HG02885 (cell line): Measurements from ENCODE around the gene HEYL.

Experiments
- ATAC-seq: cut with Tn5 transposase; IDR thresholded peaks from one replicate; pipeline ENCODE4 v1.9.1; 2021; ENCODE audit warnings: mild to moderate bottlenecking; ENCODE audit not compliant: unreplicated experiment, poor library complexity

The HEYL gene

GRCh38 chr1:39668111-39668510 lies 28.7 kb upstream of the HEYL start:
- ATAC-seq: no peak

- ATAC-seq: peak; percentile 90
Measured at GRCh38 chr1:39666772-39667171, 27.3 kb upstream of the HEYL start.

- no peak for ATAC-seq
Measured at GRCh38 chr1:39663559-39663958, 24.1 kb upstream of the HEYL start.

- ATAC-seq: no peak
Measured at GRCh38 chr1:39662861-39663260, 23.4 kb upstream of the HEYL start.

- ATAC-seq: no peak
Measured at GRCh38 chr1:39659538-39659937, 20.1 kb upstream of the HEYL start.

GRCh38 chr1:39659110-39659509 lies 19.7 kb upstream of the HEYL start:
- ATAC-seq: no peak

- ATAC-seq: peak; percentile 51
Measured at GRCh38 chr1:39657923-39658485, 18.6 kb upstream of the HEYL start.

- ATAC-seq: no peak
Measured at GRCh38 chr1:39657402-39657801, 18.0 kb upstream of the HEYL start.

- ATAC-seq: no peak
Measured at GRCh38 chr1:39656391-39656790, 16.9 kb upstream of the HEYL start.

GRCh38 chr1:39655578-39656268 lies 16.3 kb upstream of the HEYL start:
- ATAC-seq: no peak

- ATAC-seq: no peak
Measured at GRCh38 chr1:39654291-39654690, 14.8 kb upstream of the HEYL start.

- ATAC-seq: peak; percentile 37
Measured at GRCh38 chr1:39653546-39654031, 14.1 kb upstream of the HEYL start.

- ATAC-seq: no peak
Measured at GRCh38 chr1:39652554-39652953, 13.1 kb upstream of the HEYL start.

GRCh38 chr1:39652105-39652504 lies 12.7 kb upstream of the HEYL start:
- ATAC-seq: no peak

- no peak for ATAC-seq
Measured at GRCh38 chr1:39650431-39650830, 11.0 kb upstream of the HEYL start.

- ATAC-seq: no peak
Measured at GRCh38 chr1:39649636-39650185, 10.3 kb upstream of the HEYL start.

GRCh38 chr1:39648496-39648895 lies 9.1 kb upstream of the HEYL start:
- ATAC-seq: no peak

- ATAC-seq: no peak
Measured at GRCh38 chr1:39647247-39647646, 7.8 kb upstream of the HEYL start.

- no peak for ATAC-seq
Measured at GRCh38 chr1:39646232-39647081, 7.0 kb upstream of the HEYL start.

- no peak for ATAC-seq
Measured at GRCh38 chr1:39645411-39646043, 6.1 kb upstream of the HEYL start.
